Adrenal gland (tissue), 5 donors: ENCODE data around the gene NDOR1.

Experiments
- CTCF ChIP-seq, 6 experiments: fragments of 450-650 bp in 4 of 6; fragments of 200-600 bp in 2 of 6; sonication (generic) in 1 of 6; IDR thresholded peaks; 1 replicate in 5 of 6; 2 replicates in 1 of 6; pipeline versions ENCODE4 v1.5.1 to v1.8.0; 2016 to 2021; ENCODE audit warnings: antibody characterized with exemption in 6 of 6, mild to moderate bottlenecking in 2 of 6, moderate library complexity in 1 of 6
- POLR2A ChIP-seq, 2 donors: fragments of 450-650 bp; IDR thresholded peaks; one replicate each; pipeline ENCODE4 v1.6.1; 2017; ENCODE audit warnings: antibody characterized with exemption in 2 of 2, mild to moderate bottlenecking in 2 of 2, moderate library complexity in 1 of 2
- donor health status: DM: no; HTN: no; CAD: no.

GRCh38 chr9:137170486-137171148 is 34.9 kb upstream of the NDOR1 start:
- TF ChIP-seq CTCF (IDR thresholded peaks at IDR 0.05) (no peak), POLR2A (IDR thresholded peaks at IDR 0.05) (no peak)
